Measurements from ENCODE around the gene FAM114A2.

The FAM114A2 gene

GRCh38 chr5:154038707-154039457, at the start of gene FAM114A2, which contains the start of gene MFAP3:
Gene FAM114A2, minus strand, starts transcription at chr5:154038910. Its CDS starts 3,957 bp downstream, at chr5:154034953.
Gene MFAP3, plus strand, starts transcription at chr5:154038967. Its CDS starts 10,756 bp downstream, at chr5:154049723.
- Mint-ChIP-seq H3K9me3 (no peaks in the 10 kb centered on the region), H3K27me3 (ENCODE audit: low read depth, poor library complexity) (peaks cover 5% of the 10 kb centered on the region), H3K4me3 (peak within 1 kb of the TSS; percentile 97), H3K4me1 (peaks cover 26% of the 10 kb centered on the region), H3K27ac (peak within 1 kb of the TSS; percentile 91), H3K36me3 (ENCODE audit: low read depth) (no peaks in the 10 kb centered on the region)
- TF ChIP-seq CTCF (IDR thresholded peaks at IDR 0.05), result no peak
- peak; percentile 85 for DNase-seq

GRCh38 chr5:154087260-154087659, 48.5 kb upstream of the FAM114A2 start:
- H3K36me3 Mint-ChIP-seq (ENCODE audit: low read depth), result no peaks in the 10 kb centered on the region
- DNase-seq, result no peak

GRCh38 chr5:154086641-154087040, 47.9 kb upstream of the FAM114A2 start:
- no peak for TF ChIP-seq CTCF (IDR thresholded peaks at IDR 0.05)
- H3K27ac Mint-ChIP-seq, result no peak overlapping the region
- no peak for DNase-seq
- no peaks in the 10 kb centered on the region for H3K36me3 Mint-ChIP-seq (ENCODE audit: low read depth)
- peaks cover 25% of the 10 kb centered on the region for H3K27me3 Mint-ChIP-seq (ENCODE audit: low read depth, poor library complexity)
- no peaks in the 10 kb centered on the region for H3K9me3 Mint-ChIP-seq
- H3K4me3 Mint-ChIP-seq, result no peak overlapping the region
- H3K4me1 Mint-ChIP-seq, result peaks cover 45% of the 10 kb centered on the region

More at GRCh38 chr5:154087260-154087659, 48.5 kb upstream of the FAM114A2 start:
- Mint-ChIP-seq H3K27me3 (ENCODE audit: low read depth, poor library complexity) (peaks cover 28% of the 10 kb centered on the region), H3K27ac (no peak overlapping the region), H3K4me1 (peaks cover 50% of the 10 kb centered on the region), H3K4me3 (no peak overlapping the region), H3K9me3 (no peaks in the 10 kb centered on the region)
- TF ChIP-seq CTCF (IDR thresholded peaks at IDR 0.05), result no peak

- H3K4me1 Mint-ChIP-seq, result peaks cover 42% of the 10 kb centered on the region
- no peaks in the 10 kb centered on the region for H3K36me3 Mint-ChIP-seq (ENCODE audit: low read depth)
- no peak for TF ChIP-seq CTCF (IDR thresholded peaks at IDR 0.05)
- H3K9me3 Mint-ChIP-seq, result no peaks in the 10 kb centered on the region
- no peak overlapping the region for H3K4me3 Mint-ChIP-seq
- peaks cover 28% of the 10 kb centered on the region for H3K27me3 Mint-ChIP-seq (ENCODE audit: low read depth, poor library complexity)
- no peak overlapping the region for H3K27ac Mint-ChIP-seq
- DNase-seq, result no peak
Observed at GRCh38 chr5:154086146-154086545, 47.4 kb upstream of the FAM114A2 start.

GRCh38 chr5:154084062-154084639, 45.4 kb upstream of the FAM114A2 start:
- peaks cover 42% of the 10 kb centered on the region for H3K4me1 Mint-ChIP-seq

More at GRCh38 chr5:154084062-154084639, 45.4 kb upstream of the FAM114A2 start:
- no peak overlapping the region for H3K4me3 Mint-ChIP-seq
- no peak for DNase-seq
- no peak overlapping the region for H3K27ac Mint-ChIP-seq
- H3K36me3 Mint-ChIP-seq (ENCODE audit: low read depth), result no peaks in the 10 kb centered on the region
- peaks cover 29% of the 10 kb centered on the region for H3K27me3 Mint-ChIP-seq (ENCODE audit: low read depth, poor library complexity)
- no peaks in the 10 kb centered on the region for H3K9me3 Mint-ChIP-seq
- no peak for TF ChIP-seq CTCF (IDR thresholded peaks at IDR 0.05)
